ENCODE measurements around the gene KDM4B. TPM values are rescaled to one million over a fixed set of nuclear protein-coding genes. Genes with fewer than 3 reads are reported as not detected.
A peak's percentile ranks its signal among the peaks of the same experiment; 100 is the strongest.

Gene KDM4B
- total RNA-seq, 4 donors from 2014 or later: 26.6 to 84.2 (median 39.9) TPM

- H3K9me3 ChIP-seq: no peaks in the 10 kb centered on the region
- H3K27ac ChIP-seq: no peak overlapping the region
- peaks cover 0 to 18% (median 2%) of the 10 kb centered on the region in 4 donors for H3K4me1 ChIP-seq
- WGBS, 2 donors (ENCODE audit: low coverage in 1 of 2): 95 to 100% methylated on average over 3 to 8 of the region's 8 CpGs
- H3K4me3 ChIP-seq: no peak overlapping the region
- no peak for TF ChIP-seq POLR2A (IDR thresholded peaks at IDR 0.05)
- TF ChIP-seq POLR2AphosphoS5 (IDR thresholded peaks at IDR 0.05): no peak
- TF ChIP-seq EP300 (IDR thresholded peaks at IDR 0.05; ENCODE audit: low read depth): no peak
- TF ChIP-seq CTCF (IDR thresholded peaks at IDR 0.05): no peak
- H3K27me3 ChIP-seq: no peaks in the 10 kb centered on the region
- intact Hi-C loops (cut with DNase I; ENCODE audit: low total_unique reads) (no loop called here), in situ Hi-C loops (cut with MboI; ENCODE audit: low pct_ligation_motif_present in 1 of 4, low pct_unique_long_range_greater_than_20kb in 1 of 4, low sequenced_read_pairs in 3 of 4) (no loop called here)
- H3K36me3 ChIP-seq: peaks cover 0 to 18% (median 3%) of the 10 kb centered on the region in 4 donors
- DNase-seq: no peak
Observed at GRCh38 chr19:5089283-5089682, 120.4 kb downstream of the KDM4B start.

- in situ Hi-C loops (cut with MboI; ENCODE audit: low pct_ligation_motif_present in 1 of 4, low pct_unique_long_range_greater_than_20kb in 1 of 4, low sequenced_read_pairs in 3 of 4) (no loop called here), intact Hi-C loops (cut with DNase I; ENCODE audit: low total_unique reads) (no loop called here)
- no peak for DNase-seq
- TF ChIP-seq POLR2AphosphoS5 (IDR thresholded peaks at IDR 0.05) (no peak), POLR2A (IDR thresholded peaks at IDR 0.05) (no peak), EP300 (IDR thresholded peaks at IDR 0.05; ENCODE audit: low read depth) (no peak), CTCF (IDR thresholded peaks at IDR 0.05) (no peak)
- Histone ChIP-seq H3K9me3 (no peaks in the 10 kb centered on the region), H3K36me3 (peaks cover 0 to 13% (median 3%) of the 10 kb centered on the region in 4 donors), H3K4me1 (peaks cover 0 to 18% (median 2%) of the 10 kb centered on the region in 4 donors), H3K27ac (peak overlapping the region; percentile 56 to 71 (median 60)), H3K4me3 (no peak overlapping the region), H3K27me3 (no peaks in the 10 kb centered on the region)
- 88% methylated on average over 7 of the region's 18 CpGs; no CpG with 5 or more reads in 1 of the 2 donors for WGBS, 2 donors (ENCODE audit: low coverage in 1 of 2)
Observed at GRCh38 chr19:5090465-5091017, 121.6 kb downstream of the KDM4B start.

- H3K27ac ChIP-seq: peak overlapping the region; percentile 56 to 71 (median 60)
- peaks cover 0 to 18% (median 2%) of the 10 kb centered on the region in 4 donors for H3K4me1 ChIP-seq
- peaks cover 0 to 12% (median 3%) of the 10 kb centered on the region in 4 donors for H3K36me3 ChIP-seq
- no peak for TF ChIP-seq POLR2A (IDR thresholded peaks at IDR 0.05)
- TF ChIP-seq CTCF (IDR thresholded peaks at IDR 0.05): no peak
- no peak for TF ChIP-seq EP300 (IDR thresholded peaks at IDR 0.05; ENCODE audit: low read depth)
- no peak for TF ChIP-seq POLR2AphosphoS5 (IDR thresholded peaks at IDR 0.05)
- no peaks in the 10 kb centered on the region for H3K27me3 ChIP-seq
- intact Hi-C loops (cut with DNase I; ENCODE audit: low total_unique reads) (no loop called here), in situ Hi-C loops (cut with MboI; ENCODE audit: low pct_ligation_motif_present in 1 of 4, low pct_unique_long_range_greater_than_20kb in 1 of 4, low sequenced_read_pairs in 3 of 4) (no loop called here)
- no peak for DNase-seq
- no peak overlapping the region for H3K4me3 ChIP-seq
- H3K9me3 ChIP-seq: no peaks in the 10 kb centered on the region
- 51% methylated on average over 21 of the region's 22 CpGs; no CpG with 5 or more reads in 1 of the 2 donors for WGBS, 2 donors (ENCODE audit: low coverage in 1 of 2)
Observed at GRCh38 chr19:5091018-5091683, 122.2 kb downstream of the KDM4B start.

- TF ChIP-seq CTCF (IDR thresholded peaks at IDR 0.05) (no peak), EP300 (IDR thresholded peaks at IDR 0.05; ENCODE audit: low read depth) (no peak), POLR2A (IDR thresholded peaks at IDR 0.05) (no peak), POLR2AphosphoS5 (IDR thresholded peaks at IDR 0.05) (no peak)
- no peaks in the 10 kb centered on the region for H3K9me3 ChIP-seq
- H3K4me3 ChIP-seq: no peak overlapping the region
- H3K4me1 ChIP-seq: peaks cover 0 to 18% (median 2%) of the 10 kb centered on the region in 4 donors
- in situ Hi-C loops (cut with MboI; ENCODE audit: low pct_ligation_motif_present in 1 of 4, low pct_unique_long_range_greater_than_20kb in 1 of 4, low sequenced_read_pairs in 3 of 4) (no loop called here), intact Hi-C loops (cut with DNase I; ENCODE audit: low total_unique reads) (no loop called here)
- H3K27ac ChIP-seq: peak overlapping the region; percentile 56 to 71 (median 60)
- no peak for DNase-seq
- H3K36me3 ChIP-seq: peaks cover 0 to 8% (median 1%) of the 10 kb centered on the region in 4 donors
- no peaks in the 10 kb centered on the region for H3K27me3 ChIP-seq
- WGBS, 2 donors (ENCODE audit: low coverage in 1 of 2): 69% methylated on average over 28 of the region's 28 CpGs; no CpG with 5 or more reads in 1 of the 2 donors
Observed at GRCh38 chr19:5091684-5092480, 123.0 kb downstream of the KDM4B start.

Measured in transverse colon (tissue), 4 donors.